Neural cell (in vitro differentiated cells): ENCODE data around the gene CXCR1. TPM values are rescaled to one million over a fixed set of nuclear protein-coding genes. Genes with fewer than 3 reads are reported as not detected.

ENCODE experiments used
- H2AFZ ChIP-seq: fragments of 200-600, 300-800 bp; sonication (generic), shearing (Covaris generic); 2 replicates; pipeline ENCODE4 v1.6.0; 2014; ENCODE audit warnings: low read depth, mild to moderate bottlenecking, antibody characterized with exemption, low read length, moderate library complexity
- H3F3A ChIP-seq: fragments of 200-600 bp; shearing (Covaris generic); 2 replicates; pipeline ENCODE4 v1.6.1; 2016; ENCODE audit warnings: mild to moderate bottlenecking, moderate library complexity, mixed read lengths, antibody characterized with exemption, low read length; ENCODE audit not compliant: insufficient read depth, poor library complexity, severe bottlenecking
- H3K27ac ChIP-seq: fragments of 200-600, 300-800 bp; sonication (generic), shearing (Covaris generic); 2 replicates; pipeline ENCODE4 v1.5.1; 2014; ENCODE audit warnings: mild to moderate bottlenecking, low read length, moderate library complexity
- H3K27me3 ChIP-seq: fragments of 300-800, 200-600 bp; sonication (generic), shearing (Covaris generic); 2 replicates; pipeline ENCODE4 v1.6.0; 2014; ENCODE audit warnings: mild to moderate bottlenecking, low read depth, low read length, moderate library complexity; ENCODE audit not compliant: insufficient read depth
- H3K36me3 ChIP-seq: fragments of 300-800, 200-600 bp; sonication (generic), shearing (Covaris generic); 2 replicates; pipeline ENCODE4 v1.5.1; 2014; ENCODE audit warnings: mild to moderate bottlenecking, antibody characterized with exemption, low read length, moderate library complexity; ENCODE audit not compliant: insufficient read depth
- H3K4me2 ChIP-seq: fragments of 300-800, 200-600 bp; sonication (generic), shearing (Covaris generic); 2 replicates; pipeline ENCODE4 v1.6.0; 2014; ENCODE audit warnings: mild to moderate bottlenecking, low read length
- H3K4me3 ChIP-seq: fragments of 300-800, 200-600 bp; sonication (generic), shearing (Covaris generic); 2 replicates; pipeline ENCODE4 v1.5.1; 2014; ENCODE audit warnings: mild to moderate bottlenecking, low read length, moderate library complexity
- H3K79me2 ChIP-seq: fragments of 200-600 bp; shearing (Covaris generic); replicated peaks from 2 replicates; pipeline ENCODE4 v1.6.0; 2014; ENCODE audit warnings: mild to moderate bottlenecking, low read length, moderate library complexity; ENCODE audit not compliant: insufficient read depth
- H3K9ac ChIP-seq: fragments of 300-800, 200-600 bp; sonication (generic), shearing (Covaris generic); 2 replicates; pipeline ENCODE4 v1.6.1; 2016; ENCODE audit warnings: mild to moderate bottlenecking, low read length, mixed read lengths
- H3K9me2 ChIP-seq: fragments of 200-600 bp; shearing (Covaris generic); 2 replicates; pipeline ENCODE4 v1.6.1; 2016; ENCODE audit warnings: mild to moderate bottlenecking, low read length, mixed read lengths; ENCODE audit not compliant: insufficient read depth
- H3K9me3 ChIP-seq: fragments of 200-600, 300-800 bp; sonication (generic), shearing (Covaris generic); 2 replicates; pipeline ENCODE4 v1.6.1; 2016; ENCODE audit warnings: mild to moderate bottlenecking, mixed run types, low read length, moderate library complexity, mixed read lengths
- H4K20me1 ChIP-seq: fragments of 200-600 bp; shearing (Covaris generic); 2 replicates; pipeline ENCODE4 v1.6.1; 2016; ENCODE audit warnings: mild to moderate bottlenecking, mixed run types; ENCODE audit not compliant: insufficient read depth
- CTCF ChIP-seq: fragments of 450-650 bp; IDR thresholded peaks from 2 replicates; pipeline ENCODE4 v1.5.1; 2014; ENCODE audit warnings: antibody characterized with exemption, mild to moderate bottlenecking, moderate library complexity; ENCODE audit not compliant: poor library complexity, severe bottlenecking
- EP300 ChIP-seq: fragments of 450-650 bp; conservative IDR thresholded peaks from 2 replicates; pipeline ENCODE4 v1.6.1; 2014; ENCODE audit warnings: antibody characterized with exemption, mild to moderate bottlenecking, moderate library complexity; ENCODE audit not compliant: poor library complexity, severe bottlenecking
- EZH2 ChIP-seq: fragments of 200-600, 300-800 bp; shearing (Covaris generic), sonication (generic); IDR thresholded peaks from 2 replicates; pipeline ENCODE4 v1.6.1; 2014; ENCODE audit warnings: antibody characterized with exemption, low read length, borderline replicate concordance, mild to moderate bottlenecking; ENCODE audit not compliant: insufficient read depth, poor library complexity, severe bottlenecking
- MXI1 ChIP-seq: fragments of 450-650 bp; conservative IDR thresholded peaks from 2 replicates; pipeline ENCODE4 v1.6.1; 2014; ENCODE audit warnings: antibody characterized with exemption, mild to moderate bottlenecking; ENCODE audit not compliant: poor library complexity, severe bottlenecking
- POLR2AphosphoS5 ChIP-seq: IDR thresholded peaks from 2 replicates; pipeline ENCODE4 v1.6.1; 2012
- RAD21 ChIP-seq: fragments of 450-650 bp; conservative IDR thresholded peaks from 2 replicates; pipeline ENCODE4 v1.6.1; 2014; ENCODE audit warnings: antibody characterized with exemption, mild to moderate bottlenecking, moderate library complexity
- REST ChIP-seq: IDR thresholded peaks from 2 replicates; pipeline ENCODE4 v1.6.1; 2012; ENCODE audit warnings: borderline replicate concordance
- SMC3 ChIP-seq: fragments of 450-650 bp; conservative IDR thresholded peaks from 2 replicates; pipeline ENCODE4 v1.6.1; 2014; ENCODE audit warnings: antibody characterized with exemption, mild to moderate bottlenecking, moderate library complexity; ENCODE audit not compliant: poor library complexity
- TAF1 ChIP-seq: IDR thresholded peaks from 2 replicates; pipeline ENCODE4 v1.6.1; 2012; ENCODE audit warnings: low read depth
- polyA plus RNA-seq: library from polyadenylated mRNA; depleted of rRNA; stranded (reverse); fragments of >200 nt; gene quantifications from 2 replicates; pipeline ENCODE4 v1.2.3, GENCODE V29; 2014

The CXCR1 gene
- polyA plus RNA-seq, 1 donor from 2014 or later, result not detected

- no peak overlapping the region for H3K4me2 ChIP-seq
- no peak overlapping the region for H2AFZ ChIP-seq
- no peaks in the 10 kb centered on the region for H3K27me3 ChIP-seq
- no peaks in the 10 kb centered on the region for H3K36me3 ChIP-seq
- H3F3A ChIP-seq, result no peaks in the 10 kb centered on the region
- no peaks in the 10 kb centered on the region for H3K9me2 ChIP-seq
- H4K20me1 ChIP-seq, result no peaks in the 10 kb centered on the region
- TF ChIP-seq EZH2, result no peak
- no peak overlapping the region for H3K4me3 ChIP-seq
- H3K9ac ChIP-seq, result no peak overlapping the region
- no peaks in the 10 kb centered on the region for H3K9me3 ChIP-seq
- H3K79me2 ChIP-seq, result no peaks in the 10 kb centered on the region
- no peak overlapping the region for H3K27ac ChIP-seq
Observed at GRCh38 chr2:218188528-218188927, 21.8 kb upstream of the CXCR1 start.

GRCh38 chr2:218187296-218188015, 20.7 kb upstream of the CXCR1 start:
- H3K27ac ChIP-seq, result no peak overlapping the region
- no peak overlapping the region for H3K4me2 ChIP-seq
- H3K79me2 ChIP-seq, result no peaks in the 10 kb centered on the region
- TF ChIP-seq REST, result no peak
- TF ChIP-seq SMC3, result no peak
- no peak for TF ChIP-seq POLR2AphosphoS5
- no peak for TF ChIP-seq EP300
- no peak for TF ChIP-seq MXI1
- no peak for TF ChIP-seq TAF1
- TF ChIP-seq RAD21, result no peak
- no peak for TF ChIP-seq EZH2
- TF ChIP-seq CTCF, result no peak
- no peak overlapping the region for H3K4me3 ChIP-seq
- no peak overlapping the region for H3K9ac ChIP-seq
- H3F3A ChIP-seq, result no peaks in the 10 kb centered on the region
- no peaks in the 10 kb centered on the region for H3K9me3 ChIP-seq
- H4K20me1 ChIP-seq, result no peaks in the 10 kb centered on the region
- no peak overlapping the region for H2AFZ ChIP-seq
- H3K36me3 ChIP-seq, result no peaks in the 10 kb centered on the region
- H3K27me3 ChIP-seq, result no peaks in the 10 kb centered on the region
- no peaks in the 10 kb centered on the region for H3K9me2 ChIP-seq

- H3K9ac ChIP-seq, result no peak overlapping the region
- no peak for TF ChIP-seq MXI1
- no peak for TF ChIP-seq EP300
- TF ChIP-seq EZH2, result no peak
- no peak for TF ChIP-seq RAD21
Observed at GRCh38 chr2:218186876-218187275, 20.1 kb upstream of the CXCR1 start.

More at GRCh38 chr2:218186876-218187275, 20.1 kb upstream of the CXCR1 start:
- H3K36me3 ChIP-seq, result no peaks in the 10 kb centered on the region
- no peak overlapping the region for H3K27ac ChIP-seq
- H3K4me3 ChIP-seq, result no peak overlapping the region
- no peak overlapping the region for H2AFZ ChIP-seq
- no peaks in the 10 kb centered on the region for H4K20me1 ChIP-seq
- H3K9me2 ChIP-seq, result no peaks in the 10 kb centered on the region
- no peaks in the 10 kb centered on the region for H3K9me3 ChIP-seq
- H3K27me3 ChIP-seq, result no peaks in the 10 kb centered on the region
- H3K4me2 ChIP-seq, result no peak overlapping the region
- H3F3A ChIP-seq, result no peaks in the 10 kb centered on the region
- no peaks in the 10 kb centered on the region for H3K79me2 ChIP-seq
